Stimulated activated CD8-positive, alpha-beta memory T cell treated with anti-CD3 and anti-CD28 coated beads, Interleukin-15, amount 100 ng/mL, for 1 hour (primary cell): ENCODE data around the gene MRM3.
"Not testable (repeated sequence)": the region's sequence is repeated elsewhere in the genome, so short reads cannot be mapped to it uniquely, and the experiment has no call there.

Source experiments
- DNase-seq: peaks from one replicate; pipeline ENCODE4 v3.0.0-alpha.2; 2020; ENCODE audit warnings: low read depth

MRM3 gene, protein sequence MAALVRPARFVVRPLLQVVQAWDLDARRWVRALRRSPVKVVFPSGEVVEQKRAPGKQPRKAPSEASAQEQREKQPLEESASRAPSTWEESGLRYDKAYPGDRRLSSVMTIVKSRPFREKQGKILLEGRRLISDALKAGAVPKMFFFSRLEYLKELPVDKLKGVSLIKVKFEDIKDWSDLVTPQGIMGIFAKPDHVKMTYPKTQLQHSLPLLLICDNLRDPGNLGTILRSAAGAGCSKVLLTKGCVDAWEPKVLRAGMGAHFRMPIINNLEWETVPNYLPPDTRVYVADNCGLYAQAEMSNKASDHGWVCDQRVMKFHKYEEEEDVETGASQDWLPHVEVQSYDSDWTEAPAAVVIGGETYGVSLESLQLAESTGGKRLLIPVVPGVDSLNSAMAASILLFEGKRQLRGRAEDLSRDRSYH

DNA sequence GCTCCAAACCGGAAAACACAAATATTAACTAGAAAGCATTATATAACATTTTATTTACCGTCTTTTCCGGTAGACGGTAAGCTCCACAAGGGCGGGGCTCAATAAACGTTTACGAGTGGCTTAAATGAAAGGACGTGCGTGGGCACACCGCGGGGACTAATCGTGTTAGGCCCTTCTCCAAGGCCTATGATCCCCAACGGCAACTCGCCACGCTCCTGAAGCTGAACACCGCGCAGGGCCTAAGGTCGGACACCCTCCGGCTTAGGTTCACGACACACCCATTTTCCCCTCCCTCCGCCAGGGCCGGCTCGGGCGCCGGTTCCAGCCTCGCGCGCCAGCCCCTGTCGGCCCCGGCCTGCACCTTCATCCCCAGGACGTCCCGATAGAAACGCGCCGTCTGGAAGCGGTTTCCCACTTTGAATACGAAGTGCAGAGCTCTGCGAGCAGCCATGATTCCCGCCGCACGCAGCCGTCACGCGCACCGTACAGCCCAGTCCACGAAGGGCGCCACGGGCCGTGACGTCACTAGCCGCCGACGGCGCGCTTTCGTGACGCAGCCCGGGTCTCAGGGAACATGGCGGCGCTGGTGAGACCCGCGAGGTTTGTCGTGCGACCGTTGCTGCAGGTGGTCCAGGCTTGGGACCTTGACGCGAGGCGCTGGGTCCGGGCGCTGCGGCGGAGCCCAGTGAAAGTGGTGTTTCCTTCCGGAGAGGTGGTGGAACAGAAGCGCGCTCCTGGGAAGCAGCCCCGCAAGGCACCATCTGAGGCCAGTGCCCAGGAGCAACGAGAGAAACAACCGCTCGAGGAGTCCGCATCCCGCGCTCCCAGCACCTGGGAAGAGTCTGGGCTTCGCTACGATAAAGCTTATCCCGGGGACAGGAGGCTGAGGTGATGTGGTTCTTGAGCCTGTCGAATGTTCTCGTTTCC, at the start of gene MRM3, which contains the start of gene GLOD4:
Gene MRM3, plus strand, starts transcription at position 549 of the 927 bp plus-strand sequence. Its CDS starts 26 bp downstream, at position 575.
Gene GLOD4, minus strand, starts transcription at position 476 of the 927 bp plus-strand sequence. Its CDS starts 25 bp downstream, at position 451.
- DNase-seq: peak; percentile 89

DNA sequence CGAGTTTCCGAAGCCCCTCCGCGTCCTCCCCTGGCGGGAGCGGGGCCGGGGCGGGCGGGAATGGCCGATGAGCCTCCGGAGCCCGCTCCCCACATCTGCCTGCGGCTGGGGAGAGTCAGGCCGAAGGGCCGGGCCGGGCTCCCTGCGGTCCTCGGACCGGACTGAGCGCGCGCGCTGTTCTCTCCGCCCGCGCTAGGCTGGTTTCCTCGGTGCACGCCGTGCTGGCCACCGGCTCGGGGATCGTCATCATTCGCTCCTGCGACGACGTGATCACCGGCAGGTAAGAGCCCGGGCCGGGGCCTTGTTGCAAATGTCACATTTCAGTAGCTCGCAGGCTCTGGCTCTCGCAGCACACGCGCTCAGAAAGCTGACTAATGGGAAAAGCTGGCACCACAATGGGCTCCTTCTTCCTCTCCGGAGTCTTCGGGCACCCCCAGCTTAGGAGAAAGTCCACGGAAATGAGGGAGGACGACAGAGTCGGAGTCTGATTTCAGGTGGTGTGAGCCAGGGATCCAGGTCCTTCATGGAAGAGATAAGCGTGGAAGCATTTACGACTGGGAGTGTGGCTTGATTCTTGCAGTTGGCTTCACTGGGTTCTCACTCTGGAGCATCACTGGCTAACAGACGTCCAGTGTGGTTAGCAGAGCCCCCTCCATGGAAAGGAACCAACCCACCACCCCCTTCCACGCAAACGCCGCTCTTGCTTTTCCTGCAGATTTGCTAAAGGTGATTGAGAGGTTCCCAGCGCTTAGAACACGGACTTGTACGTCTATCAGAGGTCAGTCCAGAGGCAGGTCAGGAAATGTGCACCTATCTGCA, 49.0 kb upstream of the MRM3 start:
- no peak for DNase-seq

DNA sequence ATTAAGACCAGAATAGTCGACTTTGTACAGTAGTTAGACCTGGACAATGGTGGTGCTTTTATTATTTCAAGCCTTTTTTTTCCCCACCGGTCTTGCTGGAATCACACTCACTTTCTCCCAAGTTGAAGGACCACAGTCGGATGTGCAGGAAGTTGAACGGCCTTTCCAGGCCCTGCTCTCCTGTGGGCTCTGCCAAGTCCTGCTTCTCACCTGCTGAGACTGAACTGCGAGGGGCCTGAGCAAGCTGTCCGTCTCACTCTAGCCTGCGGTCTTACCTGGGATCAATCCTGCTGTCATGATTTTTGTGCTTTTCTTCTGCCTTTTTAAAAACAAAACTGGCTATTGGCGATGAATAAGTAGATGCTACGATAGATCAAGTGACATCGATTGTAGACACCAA, 48.4 kb upstream of the MRM3 start:
- DNase-seq: no peak

DNA sequence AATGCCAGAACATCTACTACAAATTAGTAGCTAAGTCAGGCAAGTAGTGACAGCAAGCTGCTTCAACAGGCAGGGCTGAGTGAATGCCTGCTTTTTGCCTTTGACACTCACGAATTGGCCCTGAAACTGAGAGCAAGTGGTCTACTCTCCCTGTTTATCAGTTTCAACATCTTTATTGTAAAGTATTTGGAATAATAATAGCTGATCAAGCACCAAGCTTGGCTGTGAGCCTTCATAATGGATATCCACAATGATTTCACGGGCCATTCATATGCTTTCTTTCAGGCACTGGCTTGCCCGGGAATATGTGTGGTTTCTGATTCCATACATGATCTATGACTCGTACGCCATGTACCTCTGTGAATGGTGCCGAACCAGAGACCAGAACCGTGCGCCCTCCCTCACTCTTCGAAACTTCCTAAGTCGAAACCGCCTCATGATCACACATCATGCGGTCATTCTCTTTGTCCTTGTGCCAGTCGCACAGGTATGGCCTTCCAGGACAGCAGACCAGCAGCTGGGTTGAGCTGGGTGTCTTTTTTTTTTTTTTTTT, 44.5 kb upstream of the MRM3 start:
- DNase-seq: no peak

DNA sequence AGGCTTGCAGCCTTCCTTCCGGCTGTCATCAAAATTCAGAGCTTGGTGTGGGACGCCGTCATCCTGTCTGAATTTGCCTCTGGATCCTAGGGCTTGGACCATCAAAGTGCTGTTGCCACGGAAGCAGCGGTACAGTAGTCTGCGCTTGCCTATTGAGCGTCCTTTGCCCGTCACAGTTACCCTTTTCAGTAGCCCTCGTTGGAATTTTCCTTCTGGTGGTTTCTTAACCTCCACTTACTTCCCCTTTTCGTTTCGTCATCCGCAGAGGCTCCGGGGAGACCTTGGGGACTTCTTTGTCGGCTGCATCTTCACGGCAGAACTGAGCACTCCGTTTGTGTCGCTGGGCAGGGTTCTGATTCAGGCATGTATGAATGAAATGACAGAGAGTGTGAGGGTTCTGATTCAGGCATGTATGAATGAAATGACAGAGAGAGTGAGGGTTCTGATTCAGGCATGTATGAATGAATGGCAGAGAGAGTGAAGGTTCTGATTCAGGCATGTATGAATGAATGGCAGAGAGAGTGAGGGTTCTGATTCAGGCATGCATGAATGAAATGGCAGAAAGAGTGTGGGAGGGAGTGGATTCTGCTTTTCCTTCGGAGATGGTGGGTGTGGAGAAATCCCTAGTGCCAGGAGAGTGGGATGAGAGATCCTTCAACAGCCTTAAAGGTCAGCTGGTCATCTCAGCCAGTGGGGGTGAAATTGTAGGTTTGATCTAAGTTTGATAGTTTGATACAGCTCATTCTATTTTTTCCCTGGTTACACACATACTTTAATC, 41.7 kb upstream of the MRM3 start:
- DNase-seq: no peak

DNA sequence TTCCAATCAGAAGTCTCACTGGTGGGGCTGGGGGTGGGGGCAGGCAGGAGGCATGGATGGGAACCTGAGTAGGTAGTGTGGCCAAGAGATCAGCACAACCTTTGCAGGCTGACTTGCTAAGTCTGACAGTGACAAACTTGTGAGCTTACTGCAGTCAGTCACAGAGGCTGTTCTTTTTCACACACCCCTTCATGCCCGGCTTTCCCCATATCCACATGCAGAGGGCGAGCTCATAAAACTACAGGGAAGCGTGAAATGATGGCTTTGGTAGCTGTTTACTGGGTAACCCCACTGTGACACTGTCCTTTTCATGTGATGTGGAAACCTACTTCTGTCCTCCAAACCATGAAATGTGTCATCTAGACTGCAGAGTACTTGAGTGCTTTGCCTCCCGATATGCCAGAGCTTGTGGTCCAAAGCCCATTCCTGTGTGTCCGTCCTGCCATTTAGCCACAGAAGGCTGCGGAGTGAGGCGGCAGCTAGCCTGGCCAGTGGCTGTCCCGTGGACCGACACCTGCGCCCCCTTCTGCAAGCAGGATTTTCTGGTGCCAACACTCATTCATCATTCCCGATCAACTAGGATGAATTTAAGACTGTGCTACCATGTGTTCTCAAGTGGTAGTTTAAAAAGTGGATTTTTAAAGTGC, 39.9 kb upstream of the MRM3 start:
- DNase-seq: no peak

DNA sequence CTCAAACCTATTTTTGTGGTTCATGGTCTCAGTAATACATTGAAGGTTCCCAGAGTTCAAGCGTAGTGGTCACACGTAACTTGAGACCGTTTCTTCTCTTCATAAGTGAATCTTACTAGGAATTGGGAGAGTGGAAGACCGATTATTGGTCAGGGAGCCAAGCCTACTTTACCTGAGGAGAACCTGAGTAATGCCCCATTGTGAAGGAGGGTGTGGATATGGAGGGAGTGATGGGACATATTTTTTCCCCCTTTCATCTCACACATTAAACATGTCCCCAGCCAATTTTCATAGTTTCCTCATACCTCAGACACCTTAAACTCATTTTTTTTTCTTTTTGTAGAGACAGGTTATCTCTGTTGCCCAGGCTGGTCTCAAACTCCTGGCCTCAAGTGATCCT, 39.0 kb upstream of the MRM3 start:
- no peak for DNase-seq

DNA sequence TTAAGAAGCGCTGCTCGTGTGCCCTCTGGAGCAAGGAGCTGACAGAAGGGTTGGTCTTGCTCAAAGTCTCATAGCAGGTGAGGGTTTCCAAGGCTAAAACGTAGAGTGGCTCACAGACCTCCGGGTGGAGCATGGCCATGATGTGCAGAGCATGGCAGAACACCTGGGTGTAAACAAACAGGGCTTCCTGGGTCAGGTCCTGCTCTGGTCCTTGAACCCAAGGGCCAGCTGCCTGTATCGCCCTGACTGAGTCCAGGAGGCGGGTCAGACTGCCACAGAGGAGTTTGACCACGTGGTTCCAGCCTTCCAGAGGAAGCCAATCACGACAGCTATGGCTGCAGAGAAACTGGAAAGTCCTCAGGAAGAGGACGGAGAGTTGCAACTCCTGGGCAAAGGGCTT, 37.2 kb upstream of the MRM3 start:
- DNase-seq: no peak

DNA sequence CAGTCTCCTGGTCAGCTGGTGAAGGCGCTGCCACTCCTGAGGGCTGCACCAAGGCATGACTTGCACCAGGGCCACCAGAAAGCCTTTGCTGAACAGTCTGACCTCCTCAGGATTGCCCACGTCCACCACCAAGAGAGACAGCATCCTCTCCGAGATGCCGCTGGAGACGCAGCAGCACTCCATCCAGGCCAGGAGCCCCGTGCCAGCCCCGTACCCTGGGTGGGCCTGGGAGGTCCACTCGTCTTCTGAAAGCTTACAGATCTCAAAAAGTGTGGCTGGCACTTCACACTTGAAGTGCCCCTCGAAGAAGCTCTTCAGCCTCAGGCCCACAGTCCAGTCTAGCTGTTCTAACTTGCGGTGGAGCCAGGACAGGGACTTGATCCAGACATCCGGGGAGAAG, 36.7 kb upstream of the MRM3 start:
- no peak for DNase-seq

DNA sequence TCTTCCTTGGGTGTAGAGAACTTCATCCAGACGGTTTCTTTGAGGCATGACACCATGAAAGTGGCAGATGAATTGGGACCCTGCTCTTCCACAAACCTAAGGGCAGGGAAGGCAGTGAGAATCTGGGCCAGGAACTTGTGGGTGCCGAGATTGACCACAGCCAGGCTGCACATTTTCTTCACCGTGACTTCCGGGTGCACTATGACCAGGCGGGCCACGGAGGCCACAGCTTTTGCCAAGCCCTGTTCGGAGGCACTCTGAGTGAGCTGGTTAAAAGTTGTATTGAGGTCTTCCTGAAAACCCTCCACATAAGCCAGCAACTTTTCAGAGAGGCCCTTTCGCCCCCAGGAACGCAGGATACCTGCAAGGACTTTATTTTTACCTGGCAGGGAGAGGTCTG, 36.0 kb upstream of the MRM3 start:
- no peak for DNase-seq

DNA sequence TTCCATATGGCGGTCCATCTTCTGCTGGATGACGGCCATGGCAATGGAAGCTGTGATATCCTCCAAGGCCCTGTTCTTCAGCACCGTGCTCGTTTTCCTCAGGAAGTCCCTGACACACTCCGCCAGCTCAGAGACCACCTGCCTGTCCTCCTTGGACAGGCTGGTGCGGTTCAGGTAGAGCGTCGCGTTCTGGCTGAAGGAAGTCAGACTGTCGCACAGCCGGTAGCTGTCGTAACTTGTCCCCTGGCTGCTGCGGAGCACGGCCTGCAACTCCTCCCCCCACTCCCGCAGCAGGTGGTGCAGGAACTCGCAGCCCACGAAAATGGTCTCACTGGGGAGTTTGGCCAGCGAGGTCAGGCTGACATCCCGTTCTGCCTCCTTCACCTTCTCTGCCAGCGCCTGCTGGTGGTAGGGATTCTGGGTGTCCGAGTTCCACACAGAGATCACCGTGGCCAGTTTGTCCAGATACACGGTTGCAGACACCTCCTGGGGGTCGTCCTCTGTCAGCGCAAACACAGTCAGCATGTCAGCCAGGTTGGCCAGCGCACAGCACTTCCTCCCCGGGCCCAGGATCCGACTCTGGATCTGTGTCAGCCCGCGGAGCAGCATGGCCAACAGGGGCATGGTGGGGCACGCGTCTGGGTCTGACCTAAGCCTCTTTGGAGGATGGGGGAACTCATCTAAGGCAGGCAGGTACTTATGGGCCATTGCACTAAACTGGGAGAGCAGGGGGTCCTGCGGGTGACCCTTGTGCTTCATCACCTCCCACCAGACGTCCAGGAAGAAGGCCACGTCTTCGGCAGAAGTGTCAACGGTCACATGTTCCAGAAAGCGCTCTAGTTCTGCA, 35.1 kb upstream of the MRM3 start:
- DNase-seq: no peak

DNA sequence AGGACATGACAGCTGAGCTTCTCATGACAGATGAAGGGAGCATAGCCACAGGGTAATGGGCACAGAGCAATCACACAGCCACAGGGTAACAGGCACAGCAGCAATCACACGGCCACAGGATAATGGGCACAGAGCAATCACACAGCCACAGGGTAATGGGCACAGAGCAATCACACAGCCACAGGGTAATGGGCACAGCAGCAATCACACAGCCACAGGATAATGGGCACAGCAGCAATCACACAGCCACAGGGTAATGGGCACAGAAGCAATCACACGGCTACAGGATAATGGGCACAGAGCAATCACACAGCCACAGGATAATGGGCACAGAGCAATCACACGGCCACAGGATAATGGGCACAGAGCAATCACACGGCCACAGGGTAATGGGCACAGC, 33.5 kb upstream of the MRM3 start:
- not testable (repeated sequence) for DNase-seq

DNA sequence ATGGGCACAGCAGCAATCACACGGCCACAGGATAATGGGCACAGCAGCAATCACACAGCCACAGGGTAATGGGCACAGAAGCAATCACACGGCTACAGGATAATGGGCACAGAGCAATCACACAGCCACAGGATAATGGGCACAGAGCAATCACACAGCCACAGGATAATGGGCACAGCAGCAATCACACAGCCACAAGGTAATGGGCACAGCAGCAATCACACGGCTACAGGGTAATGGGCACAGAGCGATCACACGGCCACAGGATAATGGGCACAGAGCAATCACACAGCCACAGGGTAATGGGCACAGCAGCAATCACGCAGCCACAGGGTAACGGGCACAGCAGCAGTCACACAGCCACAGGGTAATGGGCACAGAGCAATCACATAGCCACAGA, 32.8 kb upstream of the MRM3 start:
- DNase-seq: not testable (repeated sequence)

DNA sequence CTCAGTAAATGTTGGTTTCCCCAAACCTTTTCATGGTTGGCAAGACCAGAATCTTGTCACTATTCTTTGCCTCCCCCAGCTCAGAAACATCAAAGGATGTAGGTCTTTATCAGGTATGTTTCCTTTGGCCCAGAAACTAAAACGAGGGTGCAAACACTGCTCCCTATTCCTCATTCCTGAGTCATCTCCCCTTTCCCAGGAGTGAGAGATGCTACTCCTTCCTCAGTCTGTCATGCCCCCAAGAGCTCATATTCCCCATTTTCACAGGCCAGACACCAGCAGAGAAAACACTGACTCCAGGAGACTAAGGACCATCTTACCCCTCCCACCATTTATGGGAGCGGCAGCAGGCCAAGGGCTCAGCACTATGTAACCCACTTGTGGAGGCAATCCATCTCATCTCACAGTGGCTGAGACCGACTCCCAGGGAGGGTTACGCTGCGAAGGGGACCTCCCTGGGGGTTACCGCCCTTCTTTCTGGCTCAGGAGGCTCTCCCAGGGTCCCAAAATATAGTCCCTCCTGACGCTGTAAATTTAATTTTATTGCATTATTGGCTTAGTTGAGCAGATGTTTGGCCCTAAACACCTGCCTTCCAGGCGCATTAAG, 31.6 kb upstream of the MRM3 start:
- DNase-seq: no peak

DNA sequence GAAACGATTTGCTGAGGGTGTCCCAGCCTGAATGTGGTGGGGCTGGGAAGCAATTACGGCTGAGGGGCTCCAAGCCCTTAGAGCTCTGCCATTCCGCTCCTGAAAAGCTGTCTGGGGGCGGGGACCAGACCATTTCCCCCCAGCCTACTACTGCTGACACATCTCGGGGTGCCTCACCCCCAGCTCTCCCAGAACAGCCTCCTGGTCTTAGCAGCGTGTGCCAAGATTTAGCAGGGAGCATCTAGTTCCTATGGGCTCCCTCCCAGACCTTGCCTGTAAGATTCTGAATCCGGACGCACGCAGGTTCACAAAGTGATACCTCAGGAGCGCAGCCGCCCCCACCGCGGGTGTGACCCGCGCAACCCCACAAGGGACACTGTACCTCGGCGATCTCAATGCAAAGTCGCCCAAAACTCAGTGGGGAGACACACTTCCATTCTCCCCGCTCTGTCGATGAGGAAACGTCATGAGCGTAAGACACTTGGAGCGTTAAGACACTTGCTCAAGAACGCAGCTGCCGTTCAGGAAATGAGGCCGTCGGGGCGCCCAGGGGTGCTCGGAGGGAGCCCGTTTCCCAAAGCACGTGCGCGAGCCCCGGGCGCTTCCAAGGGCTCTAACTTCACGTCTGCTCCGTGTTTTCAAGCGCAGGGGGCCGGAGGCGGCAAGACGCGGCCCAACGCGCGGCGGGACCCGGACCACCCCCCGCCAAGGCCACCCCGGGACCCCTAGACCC, 30.7 kb upstream of the MRM3 start:
- no peak for DNase-seq

DNA sequence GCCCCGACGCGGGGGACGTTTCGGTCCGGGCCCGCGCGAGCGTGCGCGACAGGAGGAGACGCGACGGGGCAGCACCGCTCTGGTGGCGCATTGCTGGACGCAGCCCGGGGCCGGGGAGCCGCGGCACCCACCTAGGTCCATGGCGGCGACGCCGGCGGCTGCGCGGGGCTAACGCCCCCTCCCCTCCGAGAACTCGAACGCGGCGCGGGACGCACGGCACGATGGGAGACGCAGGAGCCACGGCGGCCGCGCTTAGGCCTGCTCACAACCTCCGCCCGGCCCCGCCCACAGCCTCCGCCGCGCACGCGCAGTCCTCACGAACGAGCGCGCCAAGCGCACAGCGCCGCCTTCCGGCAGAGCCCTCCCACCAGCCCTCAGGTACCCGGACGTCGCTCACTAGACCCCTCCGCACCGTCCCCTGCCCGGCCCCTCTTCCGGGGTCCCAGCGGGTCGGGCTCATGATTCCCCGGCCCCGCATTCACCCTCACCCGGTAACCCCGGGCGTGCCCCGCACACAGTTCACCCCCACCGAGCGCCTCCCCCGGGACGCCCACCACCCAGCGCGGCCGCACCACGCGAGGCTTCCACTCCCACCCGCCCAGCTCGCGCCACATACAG, 30.0 kb upstream of the MRM3 start, which contains the start of gene GEMIN4:
Gene GEMIN4, minus strand, starts transcription at position 263 of the 618 bp plus-strand sequence. Its CDS starts 122 bp downstream, at position 141.
- peak; percentile 97 for DNase-seq

DNA sequence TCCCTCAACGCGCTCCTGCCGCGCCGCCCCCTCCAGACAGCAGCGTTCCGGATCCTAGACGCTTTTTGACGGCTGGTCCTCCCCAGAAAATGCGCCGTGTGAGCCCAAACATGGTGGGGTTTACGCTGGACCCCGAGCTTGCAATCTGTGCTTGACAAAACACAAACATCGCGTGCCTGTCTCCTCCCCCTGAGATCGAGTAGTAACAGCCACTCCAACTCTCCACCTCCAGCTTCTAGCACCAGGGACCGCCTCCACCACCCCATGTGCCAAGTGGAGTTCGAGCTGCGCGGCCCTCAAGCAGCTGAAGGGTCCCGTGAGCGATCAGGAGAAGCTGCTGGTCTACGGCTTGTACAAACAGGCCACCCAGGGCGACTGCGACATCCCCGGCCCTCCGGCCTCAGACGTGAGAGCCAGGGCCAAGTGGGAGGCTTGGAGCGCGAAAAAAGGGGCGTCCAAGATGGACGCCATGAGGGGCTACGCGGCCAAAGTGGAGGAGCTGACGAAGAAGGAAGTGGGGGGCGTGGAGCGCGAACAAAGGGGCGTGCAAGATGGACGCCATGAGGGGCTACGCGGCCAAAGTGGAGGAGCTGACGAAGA, 29.4 kb upstream of the MRM3 start:
- no peak for DNase-seq
